MV-4-11 (cell line): Measurements from ENCODE around the gene STEAP2.

Experiments used
- DNase-seq: peaks from one replicate; lab custom pipeline; 2025; lab: John Stamatoyannopoulos, UW

The STEAP2 gene

DNA sequence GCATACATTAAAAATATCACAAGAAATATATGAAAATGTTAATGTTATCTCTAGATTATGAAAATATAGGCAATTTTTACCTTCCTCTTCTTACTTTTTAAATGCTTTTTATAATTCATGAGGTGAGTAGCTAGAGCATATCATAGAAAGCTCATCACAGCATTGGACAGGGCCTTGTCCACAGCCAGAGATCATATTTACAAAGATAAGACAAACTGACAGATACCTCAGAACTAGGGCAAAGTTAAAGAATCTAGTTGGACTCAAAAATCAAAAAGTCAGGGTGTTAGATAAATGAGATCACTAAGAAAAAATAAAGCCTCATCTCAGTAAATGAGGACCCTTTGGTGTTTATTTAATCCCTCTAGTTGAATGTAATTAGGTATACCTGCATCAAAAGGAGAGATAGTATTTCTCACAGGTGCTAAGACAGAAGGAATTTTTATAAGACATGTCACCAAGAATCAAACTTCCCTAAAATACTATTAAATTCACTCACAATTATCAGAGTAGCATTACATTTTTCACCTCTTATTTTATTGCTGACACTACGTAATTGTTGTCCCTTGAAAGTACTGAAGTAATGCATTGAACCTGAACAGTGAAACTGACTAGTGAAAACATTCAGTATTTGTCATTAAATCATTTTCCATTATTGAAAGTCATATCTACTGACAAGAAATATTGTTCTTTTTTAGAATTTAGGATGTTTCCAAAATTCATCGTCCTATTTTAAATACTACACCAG, 59.1 kb downstream of the STEAP2 start:
- DNase-seq: no peak

GRCh38 chr7:90271753-90272152, 60.2 kb downstream of the STEAP2 start:
- no peak for DNase-seq

DNA sequence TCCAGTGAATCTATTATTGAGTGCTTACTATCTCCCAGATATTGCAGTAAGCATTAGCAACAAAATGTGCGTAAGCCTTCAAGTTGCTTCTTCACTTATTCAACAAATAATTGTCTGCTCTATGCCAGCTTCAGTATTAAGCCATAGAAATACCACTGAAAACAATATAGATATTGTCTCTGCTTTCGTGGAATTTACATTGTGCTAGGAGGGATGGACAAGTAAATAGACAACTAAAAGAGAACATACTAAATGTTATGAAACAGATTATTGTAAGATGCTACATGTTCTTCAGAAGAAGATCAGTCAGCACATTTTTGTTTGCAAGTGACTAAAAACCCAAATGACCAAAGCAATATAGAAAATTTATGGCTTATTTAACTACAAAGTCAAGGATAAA, 60.7 kb downstream of the STEAP2 start:
- DNase-seq: no peak

DNA sequence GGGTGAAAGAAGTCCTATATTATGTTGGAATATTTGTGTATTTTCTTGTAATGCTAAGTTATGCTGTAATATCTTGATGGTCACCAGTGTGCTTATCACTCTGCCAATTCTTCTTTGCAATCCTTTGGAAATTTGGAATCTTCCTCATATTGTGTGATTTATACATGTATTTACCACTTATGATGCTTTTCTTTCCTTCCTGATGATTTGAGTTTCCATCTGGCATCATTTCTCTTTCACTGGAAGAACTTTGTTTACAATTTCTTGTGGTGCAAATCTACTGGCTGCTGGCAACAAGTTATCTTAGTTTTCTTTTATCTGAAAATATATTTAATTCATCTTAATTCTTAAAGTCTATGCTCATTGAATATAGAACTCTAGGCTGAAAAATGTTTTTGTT, 62.6 kb downstream of the STEAP2 start:
- DNase-seq: no peak

DNA sequence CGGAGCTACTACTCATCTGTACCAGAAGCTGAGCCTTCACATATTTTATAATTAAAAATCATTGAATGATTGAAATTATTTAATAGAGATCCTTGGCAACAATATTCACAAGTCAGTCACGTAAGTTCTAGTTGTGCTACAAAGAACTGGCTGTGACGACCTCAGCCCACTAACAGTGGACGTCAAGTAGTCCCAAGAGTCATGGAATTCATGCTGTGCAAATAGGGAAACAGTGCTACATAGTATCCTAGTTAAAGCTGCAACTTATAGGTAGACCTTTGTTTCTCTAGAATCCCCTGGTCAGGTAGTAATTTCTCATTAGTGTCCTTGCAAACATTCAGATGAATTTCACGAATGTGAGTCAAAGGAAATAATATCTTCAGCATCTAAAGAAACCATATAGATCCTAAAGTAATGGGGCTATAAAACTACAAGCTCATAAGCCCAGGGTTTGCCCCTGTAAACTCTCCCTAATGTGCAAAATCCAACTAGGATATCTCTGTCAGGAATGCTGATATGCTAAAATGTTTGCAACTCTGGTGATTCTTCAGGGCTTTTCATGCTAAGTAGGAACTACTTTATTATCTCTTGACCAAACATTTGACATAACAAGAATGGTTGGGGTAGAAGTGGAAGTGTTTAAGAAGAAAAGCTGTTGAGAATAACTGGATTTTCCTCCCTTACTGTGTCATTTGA, 64.6 kb downstream of the STEAP2 start:
- no peak for DNase-seq
